Brain microvascular endothelial cell (primary cell): Measurements from ENCODE around the gene RABGGTA.

Experiments used
- DNase-seq: peaks from one replicate; pipeline ENCODE4 v3.0.0-alpha.2; 2020
- H3K27ac ChIP-seq: fragments of 250-450 bp; sonication (Bioruptor Pico); 2 replicates; pipeline ENCODE4 v1.5.1; 2020; ENCODE audit warnings: mild to moderate bottlenecking, moderate library complexity
- H3K27me3 ChIP-seq: fragments of 250-450 bp; sonication (Bioruptor Pico); replicated peaks from 2 replicates; pipeline ENCODE4 v1.5.1; 2020; ENCODE audit warnings: mild to moderate bottlenecking
- H3K36me3 ChIP-seq: fragments of 250-450 bp; sonication (Bioruptor Pico); replicated peaks from 2 replicates; pipeline ENCODE4 v1.5.1; 2020; ENCODE audit warnings: mild to moderate bottlenecking
- H3K4me3 ChIP-seq: 2 replicates; pipeline ENCODE4 v1.5.1; 2011; ENCODE audit warnings: low read depth, mild to moderate bottlenecking, control low read depth, low read length, moderate library complexity
- CTCF ChIP-seq: IDR thresholded peaks from 2 replicates; pipeline ENCODE4 v1.5.1; 2011; ENCODE audit warnings: low read depth, mild to moderate bottlenecking, moderate library complexity, low read length, control low read depth, inconsistent platforms; ENCODE audit errors: missing control alignments
- in situ Hi-C: cut with HindIII; loops from 2 replicates; pipeline ENCODE4 v1.10.0; 2017; ENCODE audit warnings: low sequenced_read_pairs, low pct_ligation_motif_present

Gene RABGGTA

GRCh38 chr14:24252289-24253124 is 18.9 kb downstream of the RABGGTA start:
- in situ Hi-C loops = no loop called here
- DNase-seq = no peak
- no peak overlapping the region for H3K27ac ChIP-seq
- TF ChIP-seq CTCF = no peak
- H3K4me3 ChIP-seq = no peak overlapping the region
- no peaks in the 10 kb centered on the region for H3K27me3 ChIP-seq
- H3K36me3 ChIP-seq = no peaks in the 10 kb centered on the region

- DNase-seq = peak; percentile 33
- no peak overlapping the region for H3K27ac ChIP-seq
- TF ChIP-seq CTCF = peak; percentile 18
Measured at GRCh38 chr14:24251880-24252288, 19.5 kb downstream of the RABGGTA start.

GRCh38 chr14:24250354-24250753 is 21.0 kb downstream of the RABGGTA start:
- TF ChIP-seq CTCF = no peak
- in situ Hi-C loops = no loop called here
- no peaks in the 10 kb centered on the region for H3K36me3 ChIP-seq
- H3K27me3 ChIP-seq = no peaks in the 10 kb centered on the region
- H3K4me3 ChIP-seq = no peak overlapping the region
- DNase-seq = no peak
- H3K27ac ChIP-seq = no peak overlapping the region

More at GRCh38 chr14:24251880-24252288, 19.5 kb downstream of the RABGGTA start:
- Histone ChIP-seq H3K4me3 (no peak overlapping the region), H3K36me3 (no peaks in the 10 kb centered on the region), H3K27me3 (no peaks in the 10 kb centered on the region)
- in situ Hi-C loops = no loop called here

- no peaks in the 10 kb centered on the region for H3K27me3 ChIP-seq
- H3K27ac ChIP-seq = no peak overlapping the region
- in situ Hi-C loops = loop anchor here (10.0 kb wide), 1 partner anchor 45 kb away; the partner anchor contains the start of genes DHRS1 and NOP9
- H3K36me3 ChIP-seq = no peaks in the 10 kb centered on the region
- H3K4me3 ChIP-seq = no peak overlapping the region
- DNase-seq = no peak
- TF ChIP-seq CTCF = no peak
Measured at GRCh38 chr14:24249230-24250021, 22.0 kb downstream of the RABGGTA start.

DNA sequence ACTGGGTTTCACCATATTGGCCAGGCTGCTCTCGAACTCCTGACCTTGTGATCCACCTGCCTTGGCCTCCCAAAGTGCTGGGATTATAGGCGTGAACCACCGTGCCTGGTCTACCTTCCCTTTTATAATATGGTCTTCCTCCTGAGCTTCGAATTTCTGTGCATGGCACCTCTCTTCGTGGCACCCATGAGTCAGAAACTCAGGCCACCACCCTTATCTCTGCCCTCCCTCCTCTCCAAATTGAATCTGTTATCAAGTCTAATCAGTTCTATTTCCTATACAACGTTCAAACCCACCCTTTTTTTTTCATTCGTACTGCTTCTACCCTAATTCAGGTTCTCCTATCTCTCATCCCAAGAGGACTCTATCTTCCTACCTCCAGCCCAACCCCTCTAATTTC is 24.0 kb downstream of the RABGGTA start:
- H3K36me3 ChIP-seq = no peaks in the 10 kb centered on the region
- no peaks in the 10 kb centered on the region for H3K27me3 ChIP-seq
- H3K27ac ChIP-seq = no peak overlapping the region
- in situ Hi-C loops = loop anchor here (10.0 kb wide), 1 partner anchor 47 kb away; the partner anchor contains the start of genes DHRS1 and NOP9
- TF ChIP-seq CTCF = no peak
- H3K4me3 ChIP-seq = no peak overlapping the region
- no peak for DNase-seq
